ENCODE data around the gene PCNX1. TPM values are rescaled to one million over a fixed set of nuclear protein-coding genes. Genes with fewer than 3 reads are reported as not detected.

Gene PCNX1
- polyA plus RNA-seq, 1 experiment: 54.2 TPM

- Histone ChIP-seq H3K27ac (ENCODE audit: low read depth, low read length) (no peak overlapping the region), H3K4me3 (ENCODE audit: low read depth, low read length) (no peak overlapping the region), H3K9me3 (ENCODE audit: control insufficient read depth, insufficient read depth, low read length) (no peaks in the 10 kb centered on the region), H3K27me3 (ENCODE audit: control insufficient read depth, insufficient read depth, low read length) (no peaks in the 10 kb centered on the region)
- DNase-seq (ENCODE audit: low read depth, low spot score): no peak
- ChIA-PET POLR2A (no interaction called here), CTCF (no interaction called here)
- TF ChIP-seq, protein P1, sequence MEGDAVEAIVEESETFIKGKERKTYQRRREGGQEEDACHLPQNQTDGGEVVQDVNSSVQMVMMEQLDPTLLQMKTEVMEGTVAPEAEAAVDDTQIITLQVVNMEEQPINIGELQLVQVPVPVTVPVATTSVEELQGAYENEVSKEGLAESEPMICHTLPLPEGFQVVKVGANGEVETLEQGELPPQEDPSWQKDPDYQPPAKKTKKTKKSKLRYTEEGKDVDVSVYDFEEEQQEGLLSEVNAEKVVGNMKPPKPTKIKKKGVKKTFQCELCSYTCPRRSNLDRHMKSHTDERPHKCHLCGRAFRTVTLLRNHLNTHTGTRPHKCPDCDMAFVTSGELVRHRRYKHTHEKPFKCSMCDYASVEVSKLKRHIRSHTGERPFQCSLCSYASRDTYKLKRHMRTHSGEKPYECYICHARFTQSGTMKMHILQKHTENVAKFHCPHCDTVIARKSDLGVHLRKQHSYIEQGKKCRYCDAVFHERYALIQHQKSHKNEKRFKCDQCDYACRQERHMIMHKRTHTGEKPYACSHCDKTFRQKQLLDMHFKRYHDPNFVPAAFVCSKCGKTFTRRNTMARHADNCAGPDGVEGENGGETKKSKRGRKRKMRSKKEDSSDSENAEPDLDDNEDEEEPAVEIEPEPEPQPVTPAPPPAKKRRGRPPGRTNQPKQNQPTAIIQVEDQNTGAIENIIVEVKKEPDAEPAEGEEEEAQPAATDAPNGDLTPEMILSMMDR (IDR thresholded peaks at IDR 0.05; ENCODE audit: low read depth, low read length): no peak
Measured at GRCh38 chr14:70893858-70894291, 13.4 kb upstream of the PCNX1 start.

DNA sequence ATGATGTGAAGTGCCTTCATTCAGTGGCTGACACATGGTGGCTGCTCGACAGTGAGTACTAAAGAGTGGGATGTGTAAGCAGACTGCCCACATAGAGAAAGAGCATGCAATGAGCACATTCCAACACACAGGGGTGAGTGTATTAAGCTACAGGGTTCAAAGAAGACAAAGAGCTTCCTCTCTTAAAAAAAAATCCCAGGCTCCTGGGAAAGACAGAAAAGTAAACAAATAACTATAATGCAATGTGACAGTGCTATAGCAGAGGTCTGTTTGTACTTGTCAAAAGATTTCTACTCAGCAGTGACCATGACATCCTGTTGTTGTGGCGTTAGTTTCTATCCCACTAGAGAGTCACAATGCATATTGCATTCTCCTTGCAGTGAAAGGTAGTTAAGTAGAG, 12.4 kb upstream of the PCNX1 start:
- DNase-seq (ENCODE audit: low read depth, low spot score): no peak
- H3K4me3 ChIP-seq (ENCODE audit: low read depth, low read length): no peak overlapping the region
- ChIA-PET POLR2A (interaction anchor here (1.0 kb wide), 1 partner anchor 10 kb away, joined by 3 read pairs; no protein-coding TSS in a partner anchor), CTCF (interaction anchor here (0.9 to 1.3 kb wide), 2 partner anchors 10 to 12 kb away, joined by 4 to 10 read pairs; partner anchors contain the start of gene PCNX1)
- TF ChIP-seq, protein P1 (IDR thresholded peaks at IDR 0.05; ENCODE audit: low read depth, low read length): no peak
- no peaks in the 10 kb centered on the region for H3K9me3 ChIP-seq (ENCODE audit: control insufficient read depth, insufficient read depth, low read length)
- H3K27ac ChIP-seq (ENCODE audit: low read depth, low read length): no peak overlapping the region
- H3K27me3 ChIP-seq (ENCODE audit: control insufficient read depth, insufficient read depth, low read length): no peaks in the 10 kb centered on the region

DNA sequence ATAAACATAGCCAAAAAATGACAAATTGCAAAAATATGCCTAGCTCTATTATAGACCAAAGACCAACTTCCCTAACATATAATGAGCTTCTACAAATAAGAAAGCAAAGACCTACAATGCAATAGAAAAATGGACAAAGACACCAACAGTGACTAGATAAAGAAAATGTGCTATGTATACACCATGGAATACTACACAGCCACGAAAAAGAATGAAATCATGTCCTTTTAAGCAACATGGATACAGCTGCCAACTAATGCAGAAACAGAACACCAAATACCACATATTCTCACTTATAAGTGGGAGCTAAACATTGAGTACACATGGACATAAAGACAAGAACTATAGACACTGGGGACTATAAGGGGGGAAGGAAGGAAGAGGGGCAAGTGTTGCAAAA, 10.9 kb upstream of the PCNX1 start:
- no peak for DNase-seq (ENCODE audit: low read depth, low spot score)
- no peaks in the 10 kb centered on the region for H3K9me3 ChIP-seq (ENCODE audit: control insufficient read depth, insufficient read depth, low read length)
- TF ChIP-seq, protein P1 (IDR thresholded peaks at IDR 0.05; ENCODE audit: low read depth, low read length): no peak
- H3K4me3 ChIP-seq (ENCODE audit: low read depth, low read length): no peak overlapping the region
- no peaks in the 10 kb centered on the region for H3K27me3 ChIP-seq (ENCODE audit: control insufficient read depth, insufficient read depth, low read length)
- CTCF ChIA-PET: interaction anchor here (0.9 to 4.3 kb wide), 2 partner anchors 10 to 79 kb away, joined by 5 to 26 read pairs; partner anchors contain the start of gene PCNX1
- POLR2A ChIA-PET: no interaction called here
- H3K27ac ChIP-seq (ENCODE audit: low read depth, low read length): no peak overlapping the region

- no peak overlapping the region; the same call in 1 of the 2 replicates for H3K4me3 ChIP-seq (ENCODE audit: low read depth, low read length)
- ChIA-PET POLR2A (no interaction called here), CTCF (interaction anchor here (0.9 to 4.3 kb wide), 3 partner anchors 10 to 79 kb away, joined by 5 to 26 read pairs (median 15); partner anchors contain the start of gene PCNX1)
- no peaks in the 10 kb centered on the region for H3K9me3 ChIP-seq (ENCODE audit: control insufficient read depth, insufficient read depth, low read length)
- TF ChIP-seq, protein P1 (IDR thresholded peaks at IDR 0.05; ENCODE audit: low read depth, low read length): no peak
- H3K27me3 ChIP-seq (ENCODE audit: control insufficient read depth, insufficient read depth, low read length): no peaks in the 10 kb centered on the region
- peak overlapping the region; percentile 73 for H3K27ac ChIP-seq (ENCODE audit: low read depth, low read length)
- DNase-seq (ENCODE audit: low read depth, low spot score): no peak
Measured at GRCh38 chr14:70896981-70897380, 10.3 kb upstream of the PCNX1 start.

- Histone ChIP-seq H3K27ac (ENCODE audit: low read depth, low read length) (peak overlapping the region; percentile 73), H3K4me3 (ENCODE audit: low read depth, low read length) (peak overlapping the region; percentile 14; the same call in 1 of the 2 replicates), H3K9me3 (ENCODE audit: control insufficient read depth, insufficient read depth, low read length) (no peaks in the 10 kb centered on the region), H3K27me3 (ENCODE audit: control insufficient read depth, insufficient read depth, low read length) (no peaks in the 10 kb centered on the region)
- ChIA-PET POLR2A (interaction anchor here (1.4 kb wide), 1 partner anchor 10 kb away, joined by 3 read pairs; the partner anchor contains the start of gene PCNX1), CTCF (interaction anchor here (0.9 to 4.3 kb wide), 3 partner anchors 9 to 80 kb away, joined by 3 to 26 read pairs (median 15); partner anchors contain the start of gene PCNX1)
- TF ChIP-seq, protein P1 (IDR thresholded peaks at IDR 0.05; ENCODE audit: low read depth, low read length): no peak
- peak; percentile 67 for DNase-seq (ENCODE audit: low read depth, low spot score)
Measured at GRCh38 chr14:70897464-70897863, 9.8 kb upstream of the PCNX1 start.
